H1 (cell line): ENCODE results near the gene TSTD2. TPM values are rescaled to one million over a fixed set of nuclear protein-coding genes. Genes with fewer than 3 reads are reported as not detected.

Experiments used
- CTCF ChIA-PET: fragments of 300-600 bp; sonication (Branson Sonifier 250); formaldehyde crosslinking; loops from one replicate; lab custom pipeline; 2021; ENCODE audit not compliant: partially characterized antibody; lab: Charles Lee
- POLR2A ChIA-PET: fragments of 300-600 bp; sonication (Branson Sonifier 250); formaldehyde crosslinking; loops from one replicate; lab custom pipeline; 2021; ENCODE audit warnings: inconsistent platforms; ENCODE audit not compliant: partially characterized antibody; lab: Charles Lee
- DNase-seq, 2 experiments: peaks; one replicate each; pipeline versions ENCODE4 v3.0.0 to v3.0.0-alpha.2; 2010 to 2022; ENCODE audit warnings: low spot score in 2 of 2, low read depth in 1 of 2, mixed read lengths in 1 of 2
- FAIRE-seq: peaks from 2 replicates; lab custom pipeline; 2011; peaks lifted over from hg19 to GRCh38; lab: Jason Lieb, UNC
- H2AFZ ChIP-seq: 2 replicates; pipeline ENCODE4 v1.8.1; 2012; ENCODE audit warnings: low read length, inconsistent platforms
- H2AK5ac ChIP-seq: 2 replicates; pipeline ENCODE4 v1.6.1; 2013; ENCODE audit warnings: low read depth, low read length
- H2BK120ac ChIP-seq: replicated peaks from 2 replicates; pipeline ENCODE3; 2013; ENCODE audit warnings: low read depth, low read length, inconsistent platforms
- H2BK12ac ChIP-seq: 2 replicates; pipeline ENCODE4 v1.6.1; 2013; ENCODE audit warnings: low read depth, low read length
- H2BK15ac ChIP-seq: 2 replicates; pipeline ENCODE4 v1.6.1; 2013; ENCODE audit warnings: low read length
- H2BK20ac ChIP-seq: 2 replicates; pipeline ENCODE4 v1.6.1; 2013; ENCODE audit warnings: low read length
- H2BK5ac ChIP-seq: 2 replicates; pipeline ENCODE4 v1.6.1; 2013; ENCODE audit warnings: low read depth, low read length
- H3K14ac ChIP-seq: 2 replicates; pipeline ENCODE4 v1.6.1; 2013; ENCODE audit warnings: inconsistent platforms; ENCODE audit not compliant: insufficient read length
- H3K18ac ChIP-seq: 2 replicates; pipeline ENCODE4 v1.6.1; 2013; ENCODE audit warnings: low read length; ENCODE audit errors: extremely low read depth
- H3K23ac ChIP-seq: 2 replicates; pipeline ENCODE4 v1.6.1; 2013; ENCODE audit warnings: inconsistent platforms; ENCODE audit not compliant: insufficient read length
- H3K23me2 ChIP-seq: 2 replicates; pipeline ENCODE4 v1.6.1; 2013; ENCODE audit warnings: low read depth, low read length
- H3K27ac ChIP-seq: 2 replicates; pipeline ENCODE4 v1.6.1; 2011; ENCODE audit warnings: low read depth, low read length, inconsistent platforms
- H3K27me3 ChIP-seq, 4 experiments: replicated peaks in 1 of 4; 1 replicate in 1 of 4; 2 replicates in 3 of 4; pipeline versions ENCODE4 v1.6.1 to v1.8.1; 2011 to 2013; ENCODE audit warnings: low read length in 3 of 4, mild to moderate bottlenecking in 3 of 4, inconsistent platforms in 2 of 4, mixed read lengths in 2 of 4, moderate library complexity in 1 of 4; ENCODE audit not compliant: control insufficient read depth in 3 of 4, insufficient read depth in 3 of 4; ENCODE audit errors: extremely low read depth in 1 of 4
- H3K36me3 ChIP-seq, 4 experiments: 2 replicates each; pipeline versions ENCODE4 v1.6.1 to v1.8.1; 2011 to 2013; ENCODE audit warnings: mild to moderate bottlenecking in 4 of 4, low read length in 3 of 4, moderate library complexity in 2 of 4, control low read depth in 1 of 4, inconsistent platforms in 1 of 4; ENCODE audit not compliant: insufficient read depth in 4 of 4, control insufficient read depth in 2 of 4
- H3K4ac ChIP-seq: replicated peaks from 2 replicates; pipeline ENCODE3; 2013; ENCODE audit warnings: low read length, low read depth, mixed read lengths, inconsistent platforms; ENCODE audit not compliant: insufficient read length
- H3K4me1 ChIP-seq, 4 experiments: replicated peaks in 1 of 4; 1 replicate in 1 of 4; 2 replicates in 3 of 4; pipeline versions ENCODE4 v1.6.1 to v1.8.1; 2011 to 2013; ENCODE audit warnings: low read length in 3 of 4, inconsistent platforms in 2 of 4, mixed read lengths in 1 of 4; ENCODE audit not compliant: insufficient read depth in 4 of 4, control insufficient read depth in 3 of 4
- H3K4me2 ChIP-seq, 2 experiments: 2 replicates each; pipeline versions ENCODE4 v1.6.1 to v1.8.1; 2011 to 2013; ENCODE audit warnings: low read depth in 2 of 2, low read length in 2 of 2, control low read depth in 1 of 2, inconsistent platforms in 1 of 2, mild to moderate bottlenecking in 1 of 2; ENCODE audit not compliant: insufficient read depth in 1 of 2
- H3K4me3 ChIP-seq, 4 experiments: fragments of 200-600, 300-600 bp in 1 of 4; sonication (generic), shearing (Covaris generic), sonication (Bioruptor Twin) in 1 of 4; 2 replicates each; pipeline versions ENCODE4 v1.5.1 to v1.8.1; 2011 to 2016; ENCODE audit warnings: low read length in 4 of 4, low read depth in 3 of 4, control low read depth in 2 of 4, inconsistent platforms in 2 of 4, mild to moderate bottlenecking in 2 of 4, mixed read lengths in 1 of 4, moderate library complexity in 1 of 4; ENCODE audit not compliant: insufficient read depth in 2 of 4; ENCODE audit errors: extremely low read depth in 1 of 4
- H3K56ac ChIP-seq: replicated peaks from 2 replicates; pipeline ENCODE3; 2013; ENCODE audit warnings: low read depth, mild to moderate bottlenecking, mixed read lengths, low read length, inconsistent platforms; ENCODE audit not compliant: insufficient read length
- H3K79me1 ChIP-seq: 2 replicates; pipeline ENCODE4 v1.6.1; 2013; ENCODE audit warnings: low read depth, low read length, control low read depth
- H3K79me2 ChIP-seq, 2 experiments: 2 replicates each; pipeline versions ENCODE4 v1.6.1 to v1.8.1; 2012 to 2013; ENCODE audit warnings: low read length in 2 of 2, mild to moderate bottlenecking in 2 of 2, inconsistent platforms in 1 of 2; ENCODE audit not compliant: insufficient read depth in 2 of 2, control insufficient read depth in 1 of 2
- H3K9ac ChIP-seq, 4 experiments: replicated peaks in 1 of 4; 1 replicate in 1 of 4; 2 replicates in 3 of 4; pipeline versions ENCODE4 v1.6.1 to v1.8.1; 2011 to 2013; ENCODE audit warnings: low read depth in 3 of 4, low read length in 3 of 4, control low read depth in 2 of 4, mild to moderate bottlenecking in 2 of 4, moderate library complexity in 2 of 4, inconsistent platforms in 1 of 4; ENCODE audit errors: extremely low read depth in 1 of 4
- H3K9me3 ChIP-seq, 2 experiments: 2 replicates each; pipeline versions ENCODE4 v1.6.1 to v1.8.1; 2012 to 2013; ENCODE audit warnings: mild to moderate bottlenecking in 2 of 2, moderate library complexity in 2 of 2, control low read depth in 1 of 2, inconsistent platforms in 1 of 2, low read depth in 1 of 2, low read length in 1 of 2, mixed read lengths in 1 of 2; ENCODE audit not compliant: insufficient read depth in 2 of 2
- H4K20me1 ChIP-seq, 2 experiments: replicated peaks in 1 of 2; 2 replicates each; pipeline versions ENCODE3 to v1.8.1; 2011 to 2013; ENCODE audit warnings: inconsistent platforms in 2 of 2, low read length in 2 of 2, mild to moderate bottlenecking in 1 of 2; ENCODE audit not compliant: insufficient read depth in 2 of 2, control insufficient read depth in 1 of 2
- H4K5ac ChIP-seq: 2 replicates; pipeline ENCODE4 v1.6.1; 2013; ENCODE audit warnings: low read length, low read depth, mixed read lengths, inconsistent platforms; ENCODE audit not compliant: insufficient read length
- H4K8ac ChIP-seq: 2 replicates; pipeline ENCODE4 v1.8.0; 2013; ENCODE audit warnings: mild to moderate bottlenecking, moderate library complexity, low read length, inconsistent platforms; ENCODE audit not compliant: insufficient read depth; ENCODE audit errors: extremely low read depth
- H4K91ac ChIP-seq: replicated peaks from 2 replicates; pipeline ENCODE3; 2013; ENCODE audit warnings: low read length, mixed read lengths, inconsistent platforms; ENCODE audit not compliant: insufficient read length
- BACH1 ChIP-seq: IDR thresholded peaks from 2 replicates; pipeline ENCODE4 v1.6.1; 2012; ENCODE audit warnings: low read length, improper control_type of control experiment
- BCL11A ChIP-seq, 2 experiments: IDR thresholded peaks; one replicate each; pipeline ENCODE4 v1.6.1; 2011; ENCODE audit warnings: low read depth in 2 of 2, low read length in 2 of 2, mild to moderate bottlenecking in 2 of 2
- BRCA1 ChIP-seq: IDR thresholded peaks from 2 replicates; pipeline ENCODE4 v1.6.1; 2012; ENCODE audit warnings: low read depth, low read length, improper control_type of control experiment
- CBX5 ChIP-seq: fragments of 300-800, 300-1000 bp; sonication (generic); IDR thresholded peaks from 2 replicates; pipeline ENCODE4 v1.7.1; 2016; ENCODE audit warnings: antibody characterized with exemption, low read length, low read depth
- EP300 ChIP-seq, 2 experiments: IDR thresholded peaks; 1 replicate in 1 of 2; 2 replicates in 1 of 2; pipeline ENCODE4 v1.6.1; 2011 to 2012; ENCODE audit warnings: low read depth in 2 of 2, low read length in 2 of 2, mild to moderate bottlenecking in 2 of 2, borderline replicate concordance in 1 of 2, inconsistent platforms in 1 of 2, moderate library complexity in 1 of 2
- FOSL1 ChIP-seq: IDR thresholded peaks from 2 replicates; pipeline ENCODE4 v1.6.1; 2011; ENCODE audit warnings: mild to moderate bottlenecking, low read depth, low read length, moderate library complexity; ENCODE audit not compliant: insufficient read depth
- JUN ChIP-seq: IDR thresholded peaks from 2 replicates; pipeline ENCODE4 v1.6.1; 2011; ENCODE audit warnings: low read depth, mild to moderate bottlenecking, improper control_type of control experiment, low read length
- PHF8 ChIP-seq: fragments of 200-600 bp; sonication (generic); conservative IDR thresholded peaks from 2 replicates; pipeline ENCODE4 v1.7.1; 2012; ENCODE audit warnings: low read depth, mild to moderate bottlenecking, inconsistent platforms, low read length, moderate library complexity
- SIX5 ChIP-seq: IDR thresholded peaks from 2 replicates; pipeline ENCODE4 v1.6.1; 2011; ENCODE audit warnings: mild to moderate bottlenecking, low read depth, low read length
- WGBS, 2 experiments: shearing (Covaris generic) in 1 of 2; methylation state at CpG; one replicate each; pipeline versions ENCODE4 v1.1.6 to v1.1.7; 2013 to 2015; ENCODE audit warnings: low lambda C conversion rate in 2 of 2, mixed read lengths in 2 of 2, inconsistent platforms in 1 of 2, low coverage in 1 of 2, missing lambda C conversion rate in 1 of 2; ENCODE audit not compliant: insufficient replicate concordance in 2 of 2, insufficient coverage in 1 of 2, insufficient read length in 1 of 2; ENCODE audit errors: extremely low coverage in 1 of 2, missing lambda C conversion rate in 1 of 2; 5-methylcytosine and 5-hydroxymethylcytosine counted together
- polyA plus RNA-seq, 7 experiments: library from polyadenylated mRNA; depleted of rRNA in 3 of 7; stranded (reverse) in 5 of 7; unstranded in 2 of 7; fragments of >200 nt in 5 of 7; fragments of 200-250 nt in 2 of 7; gene quantifications; 1 replicate in 5 of 7; 2 replicates in 1 of 7; 4 replicates in 1 of 7; pipeline versions ENCODE4 v1.2.1 to v1.2.3, GENCODE V29; 2011 to 2013; ENCODE audit warnings: missing spikeins in 2 of 7, mixed read lengths in 2 of 7
- total RNA-seq: library from RNA; stranded (reverse); fragmentation: NEBNext Ultra II Directional; extraction: Animal tissue kit (Norgen Biotek cat#: 25700); gene quantifications from 2 replicates; pipeline ENCODE4 v1.2.1, GENCODE V29; 2021

TSTD2 gene
- total and polyA plus RNA-seq, 2 of the 8 experiments (the other 6 are each of a cell fraction or from before 2014, with no cell fraction given) = 16.1 to 17.5 TPM

- Histone ChIP-seq H2AK5ac (no peak overlapping the region), H2AFZ (no peak overlapping the region), H3K36me3 (no peaks in the 10 kb centered on the region), H2BK120ac (no peak overlapping the region), H4K8ac (no peak overlapping the region), H3K23ac (no peak overlapping the region), H3K14ac (no peak overlapping the region), H3K23me2 (no peaks in the 10 kb centered on the region), H3K4ac (no peak overlapping the region), H3K27me3 (no peaks in the 10 kb centered on the region; a peak in 1 of 7 replicates), H2BK12ac (no peak overlapping the region), H2BK20ac (no peak overlapping the region), H3K4me3 (no peak overlapping the region), H3K18ac (no peak overlapping the region), H3K4me1 (peaks cover 2 to 6% (median 5%) of the 10 kb centered on the region in 4 experiments; a peak in 6 of 7 replicates), H3K9me3 (no peaks in the 10 kb centered on the region), H4K5ac (no peak overlapping the region), H3K4me2 (no peak overlapping the region), H3K56ac (no peak overlapping the region), H2BK5ac (no peak overlapping the region), H3K27ac (no peak overlapping the region), H4K91ac (no peak overlapping the region), H3K9ac (no peak overlapping the region), H3K79me1 (no peaks in the 10 kb centered on the region), H2BK15ac (no peak overlapping the region), H4K20me1 (no peaks in the 10 kb centered on the region), H3K79me2 (no peaks in the 10 kb centered on the region)
- CTCF ChIA-PET = interaction anchor here (2.5 kb wide), 1 partner anchor 90 kb away, joined by 12 read pairs; no protein-coding TSS in a partner anchor
- POLR2A ChIA-PET = no interaction called here
- TF ChIP-seq EP300 (IDR thresholded peaks at IDR 0.05; ENCODE audit: borderline replicate concordance in 1 of 2, low read depth in 2 of 2, low read length in 2 of 2) (no peak), BRCA1 (no peak), SIX5 (no peak), PHF8 (no peak), BACH1 (no peak), BCL11A (IDR thresholded peaks at IDR 0.05; ENCODE audit: low read depth in 2 of 2, low read length in 2 of 2) (no peak), CBX5 (no peak), FOSL1 (no peak), JUN (no peak)
- no peak for DNase-seq
- no peak for FAIRE-seq
- 97% methylated on average over 6 of the region's 6 CpGs; no CpG with 5 or more reads in 1 of the 2 experiments for WGBS, 2 experiments
These were observed 73.0 kb downstream of the TSTD2 start for GRCh38 chr9:97560154-97560553.
